Germinal center (tissue), 1 donor: ENCODE results near the gene MACROH2A1.

Source experiments
- DNase-seq: peaks from one replicate; pipeline ENCODE4 v3.0.0; 2012; ENCODE audit warnings: mixed read lengths, low spot score

The MACROH2A1 gene

GRCh38 chr5:135398855-135399793, at the start of gene MACROH2A1:
Gene MACROH2A1 (minus strand): TSS chr5:135399231. CDS start chr5:135389093, 10,138 bp downstream.
- DNase-seq = peak; percentile 85

- no peak for DNase-seq
Observed at GRCh38 chr5:135448071-135448739, 49.2 kb upstream of the MACROH2A1 start.

GRCh38 chr5:135447298-135447929, 48.4 kb upstream of the MACROH2A1 start, which contains the start of gene DCANP1:
Gene DCANP1 (minus strand): TSS chr5:135447348. CDS start chr5:135447108, 240 bp downstream.
- DNase-seq = no peak

GRCh38 chr5:135446615-135447014, 47.6 kb upstream of the MACROH2A1 start:
- no peak for DNase-seq

GRCh38 chr5:135446206-135446605, 47.2 kb upstream of the MACROH2A1 start:
- DNase-seq = no peak

GRCh38 chr5:135445306-135445985, 46.4 kb upstream of the MACROH2A1 start:
- DNase-seq = no peak

- DNase-seq = no peak
Observed at GRCh38 chr5:135444881-135445280, 45.9 kb upstream of the MACROH2A1 start.

GRCh38 chr5:135444360-135444759, 45.3 kb upstream of the MACROH2A1 start:
- DNase-seq = no peak

GRCh38 chr5:135443161-135443960, 44.3 kb upstream of the MACROH2A1 start:
- no peak for DNase-seq

GRCh38 chr5:135442431-135443160, 43.6 kb upstream of the MACROH2A1 start:
- no peak for DNase-seq

- DNase-seq = no peak
Observed at GRCh38 chr5:135441919-135442318, 42.9 kb upstream of the MACROH2A1 start.

- no peak for DNase-seq
Observed at GRCh38 chr5:135441350-135441831, 42.4 kb upstream of the MACROH2A1 start.

- DNase-seq = no peak
Observed at GRCh38 chr5:135440916-135441315, 41.9 kb upstream of the MACROH2A1 start.

GRCh38 chr5:135439231-135440205, 40.5 kb upstream of the MACROH2A1 start:
- DNase-seq = no peak

GRCh38 chr5:135438636-135439221, 39.7 kb upstream of the MACROH2A1 start:
- DNase-seq = no peak

- DNase-seq = no peak
Observed at GRCh38 chr5:135437796-135438560, 38.9 kb upstream of the MACROH2A1 start.

GRCh38 chr5:135437422-135437795, 38.4 kb upstream of the MACROH2A1 start:
- DNase-seq = no peak

GRCh38 chr5:135436951-135437418, 38.0 kb upstream of the MACROH2A1 start:
- no peak for DNase-seq
